Glutamatergic neuron (in vitro differentiated cells): ENCODE results near the gene ZBTB47. TPM values are rescaled to one million over a fixed set of nuclear protein-coding genes. Genes with fewer than 3 reads are reported as not detected.
A peak's percentile ranks its signal among the peaks of the same experiment; 100 is the strongest.

ENCODE experiments used
- DNase-seq: peaks from one replicate; pipeline ENCODE4 v3.0.0; 2022
- H3K27ac Mint-ChIP-seq: one replicate; pipeline ENCODE4 v1.8.0; 2020; ENCODE audit warnings: mild to moderate bottlenecking, mixed read lengths, inconsistent platforms; ENCODE audit not compliant: unreplicated experiment
- H3K27me3 Mint-ChIP-seq: one replicate; pipeline ENCODE4 v1.8.0; 2020; ENCODE audit warnings: mild to moderate bottlenecking, moderate library complexity, mixed read lengths, inconsistent platforms; ENCODE audit not compliant: unreplicated experiment
- H3K36me3 Mint-ChIP-seq: one replicate; pipeline ENCODE4 v1.8.0; 2020; ENCODE audit warnings: mild to moderate bottlenecking, mixed read lengths, inconsistent platforms; ENCODE audit not compliant: unreplicated experiment
- H3K4me1 Mint-ChIP-seq: one replicate; pipeline ENCODE4 v1.8.0; 2020; ENCODE audit warnings: mild to moderate bottlenecking, low read depth, mixed read lengths, inconsistent platforms; ENCODE audit not compliant: unreplicated experiment
- H3K4me3 Mint-ChIP-seq: one replicate; pipeline ENCODE4 v1.8.0; 2020; ENCODE audit warnings: mild to moderate bottlenecking, mixed read lengths, inconsistent platforms; ENCODE audit not compliant: unreplicated experiment
- H3K9me3 Mint-ChIP-seq: one replicate; pipeline ENCODE4 v1.8.0; 2020; ENCODE audit warnings: mild to moderate bottlenecking, moderate library complexity, mixed read lengths, inconsistent platforms; ENCODE audit not compliant: unreplicated experiment
- CTCF ChIP-seq: fragments of 200-600 bp; sonication (generic); IDR thresholded peaks from one replicate; pipeline ENCODE4 v1.5.0; 2021; ENCODE audit not compliant: partially characterized antibody, unreplicated experiment
- total RNA-seq: library from RNA; stranded (reverse); fragmentation: NEBNext Ultra II Directional; extraction: Animal tissue kit (Norgen Biotek cat#: 25700); gene quantifications from one replicate; pipeline ENCODE4 v1.2.1, GENCODE V29; 2021; ENCODE audit not compliant: unreplicated experiment

ZBTB47 gene
- total RNA-seq, 1 donor from 2014 or later, result 9.7 TPM

GRCh38 chr3:42668793-42669217 is 15.3 kb downstream of the ZBTB47 start:
- Mint-ChIP-seq H3K9me3 (peaks cover 23% of the 10 kb centered on the region), H3K27ac (peak overlapping the region; percentile 100), H3K4me1 (peaks cover 32% of the 10 kb centered on the region), H3K4me3 (peak overlapping the region; percentile 75), H3K36me3 (peaks cover 4% of the 10 kb centered on the region), H3K27me3 (peaks cover 11% of the 10 kb centered on the region)
- no peak for TF ChIP-seq CTCF
- no peak for DNase-seq

GRCh38 chr3:42670051-42670576 is 16.6 kb downstream of the ZBTB47 start:
- TF ChIP-seq CTCF, result no peak
- H3K4me3 Mint-ChIP-seq, result no peak overlapping the region
- peaks cover 26% of the 10 kb centered on the region for H3K9me3 Mint-ChIP-seq
- H3K27me3 Mint-ChIP-seq, result peaks cover 11% of the 10 kb centered on the region
- no peak for DNase-seq
- peaks cover 4% of the 10 kb centered on the region for H3K36me3 Mint-ChIP-seq
- peak overlapping the region; percentile 77 for H3K27ac Mint-ChIP-seq
- H3K4me1 Mint-ChIP-seq, result peaks cover 32% of the 10 kb centered on the region

GRCh38 chr3:42670670-42671069 is 17.2 kb downstream of the ZBTB47 start:
- no peak for TF ChIP-seq CTCF
- DNase-seq, result no peak
- Mint-ChIP-seq H3K27me3 (peaks cover 11% of the 10 kb centered on the region), H3K4me1 (peaks cover 32% of the 10 kb centered on the region), H3K27ac (no peak overlapping the region), H3K36me3 (peaks cover 4% of the 10 kb centered on the region), H3K9me3 (peaks cover 27% of the 10 kb centered on the region), H3K4me3 (no peak overlapping the region)

GRCh38 chr3:42672515-42672914 is 19.0 kb downstream of the ZBTB47 start:
- peaks cover 17% of the 10 kb centered on the region for H3K4me1 Mint-ChIP-seq
- peaks cover 7% of the 10 kb centered on the region for H3K27me3 Mint-ChIP-seq
- H3K4me3 Mint-ChIP-seq, result no peak overlapping the region
- H3K9me3 Mint-ChIP-seq, result peaks cover 27% of the 10 kb centered on the region
- DNase-seq, result no peak
- H3K27ac Mint-ChIP-seq, result no peak overlapping the region
- peaks cover 22% of the 10 kb centered on the region for H3K36me3 Mint-ChIP-seq
- TF ChIP-seq CTCF, result no peak

- H3K36me3 Mint-ChIP-seq, result peaks cover 28% of the 10 kb centered on the region
- peaks cover 11% of the 10 kb centered on the region for H3K4me1 Mint-ChIP-seq
- no peak overlapping the region for H3K4me3 Mint-ChIP-seq
- H3K27me3 Mint-ChIP-seq, result peaks cover 2% of the 10 kb centered on the region
- H3K9me3 Mint-ChIP-seq, result peaks cover 25% of the 10 kb centered on the region
- TF ChIP-seq CTCF, result no peak
- no peak overlapping the region for H3K27ac Mint-ChIP-seq
- DNase-seq, result no peak
These were observed 19.6 kb downstream of the ZBTB47 start for GRCh38 chr3:42673082-42673481.
